GM12892 (cell line): ENCODE data around the gene FIBCD1.
"Not testable (repeated sequence)": the region's sequence is repeated elsewhere in the genome, so short reads cannot be mapped to it uniquely, and the experiment has no call there.

ENCODE experiments used
- DNase-seq: peaks from one replicate; pipeline ENCODE4 v3.0.0; 2011; ENCODE audit not compliant: insufficient read length
- FAIRE-seq: peaks from 2 replicates; lab custom pipeline; 2011; peaks lifted over from hg19 to GRCh38; lab: Jason Lieb, UNC
- POLR2A ChIP-seq: IDR thresholded peaks from 2 replicates; pipeline ENCODE4 v1.6.1; 2011; ENCODE audit warnings: low read depth, low read length, control low read depth
- POLR2AphosphoS5 ChIP-seq: IDR thresholded peaks from 2 replicates; pipeline ENCODE4 v1.6.1; 2011; ENCODE audit warnings: low read depth, low read length, control low read depth
- TAF1 ChIP-seq: IDR thresholded peaks from 2 replicates; pipeline ENCODE4 v1.6.1; 2011; ENCODE audit warnings: low read depth, mild to moderate bottlenecking, control low read depth, low read length, borderline replicate concordance

The FIBCD1 gene

DNA sequence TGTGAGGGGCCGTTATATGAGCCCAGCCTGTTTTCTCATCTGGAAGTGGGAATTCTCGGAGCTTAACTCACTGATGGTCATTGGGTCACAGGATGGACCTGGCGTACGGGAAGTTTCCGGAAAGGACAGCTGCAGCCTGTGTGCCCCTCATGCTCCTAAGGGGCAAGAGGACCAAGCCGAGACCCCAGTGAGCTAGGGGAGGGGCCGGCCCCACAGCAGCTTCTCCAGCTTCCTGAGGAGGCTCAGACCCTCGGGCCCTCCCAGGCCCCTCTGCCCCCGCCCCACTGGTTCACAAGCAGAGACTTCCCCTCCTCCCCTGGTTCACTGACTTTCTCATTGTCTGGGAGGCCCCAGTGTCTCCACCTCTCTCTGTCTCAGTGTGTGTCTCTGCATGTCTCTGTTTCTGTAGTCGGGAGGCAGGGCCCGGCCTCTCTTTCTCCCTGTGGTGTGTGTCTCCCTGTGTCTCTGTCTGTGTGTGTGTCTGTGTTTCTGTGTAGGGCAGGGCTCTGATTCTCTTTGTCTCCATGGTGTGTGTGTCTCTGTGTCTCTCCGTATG is 32.3 kb upstream of the FIBCD1 start:
- DNase-seq (no peak), FAIRE-seq (no peak)
- TF ChIP-seq TAF1: no peak
- TF ChIP-seq POLR2AphosphoS5: no peak
- TF ChIP-seq POLR2A: no peak

DNA sequence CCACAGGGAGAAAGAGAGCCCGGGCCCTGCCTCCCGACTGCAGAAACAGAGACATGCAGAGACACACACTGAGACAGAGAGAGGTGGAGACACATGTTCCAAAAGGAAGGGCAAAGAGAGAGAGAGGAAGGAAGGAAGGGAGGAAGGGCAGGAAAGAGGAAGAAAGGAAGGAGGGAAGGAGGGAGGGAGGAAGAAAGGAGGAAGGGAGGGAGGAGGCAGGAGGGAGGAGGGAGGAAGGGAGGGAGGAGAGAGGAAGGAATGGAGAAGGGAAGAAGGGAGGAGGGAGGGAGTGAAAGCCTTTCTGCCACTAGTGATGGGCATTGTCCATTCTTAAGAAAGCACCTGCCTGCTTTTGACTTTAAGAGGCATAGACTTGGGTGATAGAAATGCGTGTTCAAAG is 31.8 kb upstream of the FIBCD1 start:
- FAIRE-seq (no peak), DNase-seq (no peak)
- TF ChIP-seq POLR2A (no peak), TAF1 (no peak), POLR2AphosphoS5 (no peak)

DNA sequence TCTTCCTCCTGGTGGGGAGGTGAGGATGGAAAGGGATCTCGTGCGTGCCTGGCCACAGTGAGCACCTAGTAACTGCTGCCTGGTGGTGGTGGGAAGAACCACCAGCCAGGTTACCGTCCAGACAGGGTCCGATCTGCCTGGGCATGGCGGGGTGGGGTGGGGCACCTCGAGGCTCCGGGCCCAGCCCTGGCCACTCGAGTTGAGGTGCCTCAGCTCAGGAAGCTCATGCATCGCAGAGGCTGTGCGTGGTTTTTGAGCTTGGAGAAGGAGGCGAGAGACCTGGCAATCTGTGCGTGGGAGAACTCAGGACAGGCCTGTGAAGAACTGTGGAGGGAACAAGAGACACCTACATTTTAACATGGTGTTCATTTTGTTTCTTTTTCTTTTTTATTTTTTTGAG is 31.0 kb upstream of the FIBCD1 start:
- DNase-seq (no peak), FAIRE-seq (no peak)
- TF ChIP-seq TAF1 (no peak), POLR2AphosphoS5 (no peak), POLR2A (no peak)

DNA sequence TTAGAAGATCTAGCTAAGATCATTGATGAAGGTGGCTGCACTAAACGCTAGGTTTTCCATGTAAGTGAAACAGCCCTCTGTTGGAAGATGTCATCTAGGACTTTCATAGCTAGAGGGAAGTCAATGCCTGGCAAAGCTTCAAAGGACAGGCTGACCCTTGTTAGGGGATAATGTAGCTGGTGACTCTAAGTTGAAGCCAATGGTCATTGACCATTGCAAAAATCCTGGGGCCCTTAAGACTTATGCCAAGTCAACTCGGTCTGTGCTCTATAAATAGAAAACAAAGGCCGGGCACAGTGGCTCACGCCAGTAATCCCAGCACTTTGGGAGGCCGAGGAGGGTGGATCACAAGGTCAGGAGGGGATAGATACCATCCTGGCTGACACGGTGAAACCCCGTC is 26.6 kb upstream of the FIBCD1 start:
- FAIRE-seq: no peak

DNA sequence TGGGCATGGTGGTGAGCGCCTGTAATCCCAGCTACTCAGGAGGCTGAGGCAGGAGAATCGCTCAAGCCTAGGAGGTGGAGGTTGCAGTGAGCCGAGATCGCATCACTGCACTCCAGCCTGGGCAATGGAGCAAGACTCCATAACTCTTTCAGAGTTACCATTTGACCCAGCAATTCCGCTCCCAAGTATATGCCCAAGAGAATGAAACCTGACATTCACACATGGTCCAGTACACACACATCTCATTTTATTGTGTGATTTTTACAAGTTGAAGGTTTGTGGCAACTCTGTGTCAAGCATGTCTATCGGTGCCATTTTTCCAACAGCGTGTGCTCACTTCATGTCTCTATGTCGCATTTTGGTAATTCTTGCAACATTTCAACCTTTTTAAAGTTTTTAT is 24.9 kb upstream of the FIBCD1 start:
- DNase-seq (no peak), FAIRE-seq (no peak)
- TF ChIP-seq POLR2A (no peak), POLR2AphosphoS5 (no peak), TAF1 (no peak)

More for the DNA sequence above, 26.6 kb upstream of the FIBCD1 start:
- TF ChIP-seq POLR2A: no peak
- no peak for TF ChIP-seq TAF1
- TF ChIP-seq POLR2AphosphoS5: no peak
- no peak for DNase-seq

DNA sequence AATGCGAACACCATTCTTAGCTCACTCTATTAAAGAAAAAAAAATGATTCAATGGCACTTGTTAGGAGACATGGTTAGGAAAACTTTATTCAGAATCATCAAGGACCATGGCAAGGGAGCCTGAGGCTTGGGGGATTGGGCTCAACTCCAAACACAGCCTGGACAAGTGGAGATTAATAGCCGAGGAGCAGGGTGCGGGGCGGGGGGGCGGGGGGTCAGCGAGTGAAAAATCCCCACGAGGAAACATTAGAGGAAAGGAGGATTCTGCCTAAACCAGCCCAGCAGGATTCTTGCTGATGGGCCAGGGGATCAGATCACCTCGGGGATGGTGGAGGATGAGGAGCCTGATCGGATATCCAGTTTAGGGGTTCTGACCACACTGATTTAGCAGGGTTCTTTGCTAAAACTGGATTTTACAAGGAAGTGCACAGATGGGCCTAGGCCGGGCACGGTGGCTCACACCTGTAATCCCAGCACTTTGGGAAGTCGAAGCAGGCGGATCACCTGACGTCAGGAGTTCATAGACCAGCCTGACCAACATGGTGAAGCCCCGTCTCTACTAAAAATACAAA is 24.4 kb upstream of the FIBCD1 start:
- TF ChIP-seq POLR2A (no peak), TAF1 (no peak), POLR2AphosphoS5 (no peak)
- DNase-seq (no peak), FAIRE-seq (no peak)

DNA sequence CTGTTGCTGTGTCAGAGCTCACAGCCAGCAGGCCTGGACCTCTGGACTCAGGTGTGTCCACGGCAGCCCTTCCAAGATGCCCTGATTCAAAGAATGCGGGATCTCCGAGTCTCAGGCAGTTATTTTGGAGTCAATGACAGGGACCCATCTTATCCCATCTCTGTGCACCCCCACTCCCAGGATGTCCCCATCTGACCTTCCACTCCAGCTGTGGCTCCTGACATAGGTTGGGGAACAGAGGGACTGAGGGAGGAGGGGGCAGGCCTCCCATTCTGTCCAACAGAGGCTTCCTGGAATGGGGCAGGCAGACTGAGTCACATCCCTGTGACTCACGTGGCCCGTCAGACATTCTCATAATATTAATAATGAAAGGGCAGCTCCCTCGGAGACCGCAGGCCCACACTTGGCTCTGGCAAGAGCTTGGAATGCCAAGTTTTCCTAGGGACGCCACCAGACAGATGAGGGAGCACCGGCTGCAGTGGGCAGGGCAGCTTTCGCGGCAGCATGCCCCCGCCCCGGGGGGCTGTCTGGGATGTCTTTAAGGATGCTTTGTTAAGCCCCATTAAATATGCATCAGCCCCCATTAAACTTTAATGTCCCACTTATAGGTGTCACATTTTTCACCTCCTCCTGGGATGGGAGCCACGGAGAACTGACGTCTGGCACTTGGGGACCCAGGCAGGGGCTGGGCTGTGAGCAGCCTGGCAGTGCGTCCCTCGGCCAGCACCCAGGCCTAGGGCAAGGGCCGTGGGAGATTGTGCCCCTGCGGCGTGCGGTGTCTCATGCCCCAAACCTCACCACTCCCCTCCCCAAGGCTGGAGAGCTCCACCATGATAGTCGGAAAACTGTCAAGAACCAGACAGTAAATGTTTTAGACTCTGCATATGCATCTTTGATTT is 23.6 kb upstream of the FIBCD1 start:
- FAIRE-seq (no peak), DNase-seq (no peak)
- TF ChIP-seq TAF1 (no peak), POLR2AphosphoS5 (no peak), POLR2A (no peak)

DNA sequence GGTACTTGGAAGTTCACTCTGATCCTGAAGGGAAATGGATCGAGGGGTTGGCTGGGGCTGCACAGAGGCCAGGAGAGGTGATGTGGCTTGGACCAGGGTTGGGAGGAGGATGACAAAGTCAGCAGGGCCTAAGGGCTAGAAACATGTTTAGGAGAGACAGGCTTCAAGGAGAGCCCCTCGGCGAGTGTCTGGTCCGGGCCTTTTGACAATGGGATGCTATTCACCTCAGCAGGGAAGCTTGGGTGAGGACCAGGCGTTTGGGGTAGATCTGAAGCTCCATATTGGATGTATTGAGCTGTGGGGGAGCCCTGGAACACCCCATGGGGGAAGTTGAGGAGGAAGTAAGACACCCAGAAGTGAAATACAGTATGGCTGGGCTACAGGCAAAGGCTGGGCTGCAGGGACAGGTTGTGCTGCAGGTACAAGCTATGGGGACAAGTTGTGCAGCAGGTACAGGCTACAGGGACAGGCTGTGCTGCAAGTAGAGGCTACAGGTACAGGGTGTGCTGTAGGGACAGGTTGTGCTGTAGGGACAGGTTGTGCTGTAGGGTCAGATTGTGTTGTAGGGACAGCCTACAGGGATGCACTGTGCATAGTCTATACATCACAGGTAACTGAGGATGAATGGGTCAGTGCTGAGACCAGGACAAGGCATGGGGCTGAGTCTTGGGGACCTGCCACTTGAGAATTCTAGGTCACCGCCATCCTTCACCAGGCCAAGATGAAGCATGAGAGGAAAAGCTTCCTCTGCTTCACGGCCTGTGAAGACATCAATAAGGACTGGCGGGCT is 22.7 kb upstream of the FIBCD1 start:
- DNase-seq (no peak), FAIRE-seq (no peak)
- TF ChIP-seq TAF1 (no peak), POLR2AphosphoS5 (no peak), POLR2A (no peak)

DNA sequence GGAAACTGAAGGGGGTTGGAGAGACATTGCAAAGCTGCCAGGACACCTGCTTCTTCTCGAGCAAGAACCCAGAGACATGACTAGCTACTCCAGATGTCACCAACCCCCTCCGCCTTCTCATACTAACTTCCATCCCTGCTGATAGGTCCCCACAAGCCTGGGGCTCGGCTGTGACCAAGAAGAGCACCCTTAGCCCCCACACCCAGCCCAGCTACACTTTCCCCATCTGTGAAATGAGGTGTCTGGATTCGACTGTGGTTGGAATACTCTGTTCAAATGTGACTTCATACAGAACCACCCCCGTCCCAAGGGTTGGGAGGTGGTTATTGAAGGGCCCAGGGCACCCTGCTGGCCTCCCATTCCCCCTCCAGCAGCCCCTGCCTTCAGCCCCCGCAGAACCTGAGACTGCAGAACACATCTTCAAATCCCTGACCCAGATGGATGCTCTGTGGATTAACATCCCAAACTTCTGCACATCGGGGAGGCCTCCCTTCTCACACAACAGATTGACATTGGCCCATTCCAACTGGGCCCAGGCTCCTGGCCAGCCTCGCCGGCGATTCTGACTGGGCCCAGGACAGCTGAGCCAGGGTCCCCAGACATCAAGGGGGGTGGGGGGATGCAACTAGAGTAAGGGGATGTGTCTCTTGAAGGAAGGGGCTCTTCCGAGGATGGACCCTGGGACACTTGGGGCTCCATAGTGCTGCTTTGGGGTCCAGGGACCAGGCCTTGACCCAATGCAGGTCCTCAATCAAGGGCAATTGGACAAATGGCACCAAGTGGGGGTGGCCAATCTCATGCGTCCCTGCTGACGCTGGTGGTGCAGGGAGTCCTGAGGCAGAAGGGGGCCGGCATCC is 21.7 kb upstream of the FIBCD1 start:
- no peak for DNase-seq
- TF ChIP-seq TAF1: no peak
- no peak for TF ChIP-seq POLR2AphosphoS5
- no peak for TF ChIP-seq POLR2A
- FAIRE-seq: no peak

DNA sequence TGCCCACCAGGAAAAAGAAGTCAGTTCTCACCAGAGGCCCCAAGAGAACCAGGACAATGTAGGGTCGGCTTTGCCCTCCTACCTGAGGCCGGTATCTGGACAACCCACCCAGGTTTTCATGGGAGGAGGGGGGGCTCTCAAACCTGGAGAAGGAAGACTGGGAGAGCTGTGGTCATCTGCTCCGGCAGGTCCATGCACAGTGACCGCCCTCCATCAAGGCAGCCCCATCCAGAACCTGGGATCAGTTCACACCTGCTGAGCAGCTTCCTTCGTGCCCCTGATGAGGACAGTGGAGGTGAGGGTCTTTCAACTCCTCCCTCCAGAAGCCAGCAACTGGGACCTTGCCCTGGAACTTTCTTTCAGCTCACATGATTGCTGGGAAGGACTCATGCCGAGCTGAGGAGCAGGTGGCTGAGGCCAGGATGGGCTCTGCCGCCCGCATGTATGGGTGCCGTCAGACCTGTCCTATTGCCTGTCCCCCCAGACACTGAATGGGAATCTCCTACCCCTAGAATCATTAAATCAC is 20.8 kb upstream of the FIBCD1 start:
- no peak for TF ChIP-seq TAF1
- TF ChIP-seq POLR2AphosphoS5: no peak
- TF ChIP-seq POLR2A: no peak
- no peak for FAIRE-seq
- DNase-seq: no peak

DNA sequence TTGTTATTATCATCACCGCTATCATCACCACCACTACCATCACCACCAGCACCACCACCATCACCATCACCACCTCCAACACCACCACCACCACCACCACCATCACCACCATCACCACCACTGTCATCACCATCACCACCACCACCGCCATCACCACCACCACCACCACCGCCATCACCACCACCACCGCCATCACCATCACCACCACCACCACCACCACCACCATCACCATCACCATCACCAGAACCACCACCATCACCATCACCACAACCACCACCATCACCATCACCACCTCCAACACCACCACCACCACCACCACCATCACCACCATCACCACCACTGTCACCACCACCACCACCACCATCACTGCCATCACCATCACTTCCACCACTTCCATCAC is 19.5 kb upstream of the FIBCD1 start:
- not testable (repeated sequence) for DNase-seq, FAIRE-seq
